ENCODE data around the gene DHX15.

DHX15 gene

GRCh38 chr4:24584211-24584850 is at the start of gene DHX15:
TSS of gene DHX15 (minus strand) at chr4:24584554. CDS start at chr4:24584393, 161 bp downstream.
- peak; percentile 95 for DNase-seq (ENCODE audit: low read depth)

GRCh38 chr4:24632011-24632410 is 47.7 kb upstream of the DHX15 start:
- no peak for DNase-seq (ENCODE audit: low read depth)

- DNase-seq (ENCODE audit: low read depth), result no peak
Observed at GRCh38 chr4:24630937-24631336, 46.6 kb upstream of the DHX15 start.

GRCh38 chr4:24625091-24625490 is 40.7 kb upstream of the DHX15 start:
- no peak for DNase-seq (ENCODE audit: low read depth)

GRCh38 chr4:24624381-24624780 is 40.0 kb upstream of the DHX15 start:
- no peak for DNase-seq (ENCODE audit: low read depth)

GRCh38 chr4:24622146-24622834 is 37.9 kb upstream of the DHX15 start:
- DNase-seq (ENCODE audit: low read depth), result no peak

GRCh38 chr4:24615977-24616376 is 31.6 kb upstream of the DHX15 start:
- DNase-seq (ENCODE audit: low read depth), result no peak

- DNase-seq (ENCODE audit: low read depth), result no peak
Observed at GRCh38 chr4:24614881-24615280, 30.5 kb upstream of the DHX15 start.

GRCh38 chr4:24613502-24613901 is 29.1 kb upstream of the DHX15 start:
- no peak for DNase-seq (ENCODE audit: low read depth)

GRCh38 chr4:24611575-24611974 is 27.2 kb upstream of the DHX15 start:
- no peak for DNase-seq (ENCODE audit: low read depth)

GRCh38 chr4:24607334-24607733 is 23.0 kb upstream of the DHX15 start:
- no peak for DNase-seq (ENCODE audit: low read depth)

GRCh38 chr4:24605216-24605615 is 20.9 kb upstream of the DHX15 start:
- DNase-seq (ENCODE audit: low read depth), result no peak

GRCh38 chr4:24604558-24605214 is 20.3 kb upstream of the DHX15 start:
- DNase-seq (ENCODE audit: low read depth), result no peak

- no peak for DNase-seq (ENCODE audit: low read depth)
Observed at GRCh38 chr4:24603343-24603742, 19.0 kb upstream of the DHX15 start.

GRCh38 chr4:24601121-24601520 is 16.8 kb upstream of the DHX15 start:
- no peak for DNase-seq (ENCODE audit: low read depth)

- no peak for DNase-seq (ENCODE audit: low read depth)
Observed at GRCh38 chr4:24599275-24599674, 14.9 kb upstream of the DHX15 start.

- no peak for DNase-seq (ENCODE audit: low read depth)
Observed at GRCh38 chr4:24598025-24598424, 13.7 kb upstream of the DHX15 start.

- no peak for DNase-seq (ENCODE audit: low read depth)
Observed at GRCh38 chr4:24595659-24596058, 11.3 kb upstream of the DHX15 start.

- DNase-seq (ENCODE audit: low read depth), result peak; percentile 51
Observed at GRCh38 chr4:24594887-24595286, 10.5 kb upstream of the DHX15 start.

GRCh38 chr4:24589448-24589847 is 5.1 kb upstream of the DHX15 start:
- DNase-seq (ENCODE audit: low read depth), result no peak

GRCh38 chr4:24588216-24588954 is 4.0 kb upstream of the DHX15 start:
- DNase-seq (ENCODE audit: low read depth), result no peak

GRCh38 chr4:24583451-24584210 is 723 bp downstream of the DHX15 start:
- DNase-seq (ENCODE audit: low read depth), result no peak
